Stomach smooth muscle (tissue), 2 donors: ENCODE data around the gene MVB12B.

ENCODE experiments used
- H3K27ac ChIP-seq: one replicate; pipeline ENCODE4 v1.7.0; 2013; ENCODE audit warnings: mild to moderate bottlenecking, low read length, inconsistent platforms
- H3K27me3 ChIP-seq, 2 donors: one replicate each; pipeline ENCODE4 v1.7.0; 2013; ENCODE audit warnings: low read length in 2 of 2; ENCODE audit not compliant: insufficient read depth in 2 of 2, control insufficient read depth in 1 of 2
- H3K36me3 ChIP-seq, 2 donors: one replicate each; pipeline ENCODE4 v1.7.0; 2013; ENCODE audit warnings: low read length in 2 of 2; ENCODE audit not compliant: control insufficient read depth in 2 of 2, insufficient read depth in 2 of 2
- H3K4me1 ChIP-seq: one replicate; pipeline ENCODE4 v1.7.0; 2013; ENCODE audit warnings: low read length; ENCODE audit not compliant: control insufficient read depth, insufficient read depth
- H3K4me3 ChIP-seq, 2 donors: one replicate each; pipeline ENCODE4 v1.7.0; 2013; ENCODE audit warnings: low read length in 2 of 2
- H3K9ac ChIP-seq, 2 donors: one replicate each; pipeline ENCODE4 v1.7.0; 2013; ENCODE audit warnings: low read length in 2 of 2, mild to moderate bottlenecking in 1 of 2
- H3K9me3 ChIP-seq, 2 donors: one replicate each; pipeline ENCODE4 v1.7.0; 2013; ENCODE audit warnings: low read length in 2 of 2; ENCODE audit not compliant: control insufficient read depth in 2 of 2
- donor health status: healthy.
- donor health status: Pancreatic carcinoma.

Gene MVB12B

GRCh38 chr9:126319671-126320070, 7.0 kb upstream of the MVB12B start:
- Histone ChIP-seq H3K4me1 (no peaks in the 10 kb centered on the region), H3K27me3 (no peaks in the 10 kb centered on the region), H3K36me3 (no peaks in the 10 kb centered on the region), H3K4me3 (no peak overlapping the region), H3K27ac (no peak overlapping the region), H3K9ac (no peak overlapping the region), H3K9me3 (no peaks in the 10 kb centered on the region)

DNA sequence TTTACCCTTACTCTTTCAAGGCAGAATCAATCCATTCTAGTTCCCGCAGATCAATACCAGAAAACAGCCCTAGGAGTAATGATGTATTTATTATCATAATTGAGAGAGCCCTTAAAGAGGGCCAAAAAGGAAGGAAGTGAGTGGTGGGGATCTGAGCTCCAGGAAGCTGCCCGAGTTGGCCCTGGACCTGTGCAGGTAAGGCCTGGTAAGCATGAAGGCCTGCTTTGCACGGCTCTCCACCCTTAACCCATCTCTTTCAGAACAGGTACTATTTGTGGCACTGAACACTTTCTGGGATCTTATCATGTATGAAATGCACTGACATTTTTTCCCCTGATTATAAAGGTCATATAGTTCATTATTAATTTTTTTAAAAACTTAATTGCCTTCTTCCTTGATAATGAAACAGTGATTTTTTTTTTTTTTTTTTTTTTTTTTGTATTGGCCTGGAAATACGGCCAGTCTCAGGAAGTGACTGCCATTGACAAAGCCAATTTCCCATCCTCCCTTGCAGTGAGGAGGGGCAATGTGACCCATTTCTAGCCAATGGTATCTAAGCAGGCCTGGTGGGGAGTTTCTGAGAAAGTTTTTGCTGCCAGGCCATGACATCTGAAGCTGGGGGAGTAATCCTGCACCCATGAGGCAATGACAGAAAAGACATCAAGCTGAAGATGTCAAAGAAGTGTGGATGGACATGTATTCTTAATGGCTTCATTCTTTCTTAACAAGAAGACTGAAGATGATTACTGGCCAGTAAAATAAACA, 6.3 kb upstream of the MVB12B start:
- Histone ChIP-seq H3K4me1 (no peaks in the 10 kb centered on the region), H3K27me3 (no peaks in the 10 kb centered on the region), H3K27ac (no peak overlapping the region), H3K9ac (no peak overlapping the region), H3K4me3 (no peak overlapping the region), H3K36me3 (no peaks in the 10 kb centered on the region), H3K9me3 (no peaks in the 10 kb centered on the region)

GRCh38 chr9:126321742-126322141, 4.9 kb upstream of the MVB12B start:
- no peaks in the 10 kb centered on the region for H3K9me3 ChIP-seq
- no peak overlapping the region for H3K27ac ChIP-seq
- no peaks in the 10 kb centered on the region for H3K27me3 ChIP-seq
- no peaks in the 10 kb centered on the region for H3K36me3 ChIP-seq
- H3K4me3 ChIP-seq, result no peak overlapping the region
- no peak overlapping the region for H3K9ac ChIP-seq
- H3K4me1 ChIP-seq, result peaks cover 5% of the 10 kb centered on the region

- Histone ChIP-seq H3K27me3 (no peaks in the 10 kb centered on the region), H3K4me1 (peaks cover 22% of the 10 kb centered on the region), H3K27ac (peak overlapping the region; percentile 71), H3K9ac (peak overlapping the region; percentile 79 to 86), H3K4me3 (peak overlapping the region; percentile 75 to 76), H3K9me3 (no peaks in the 10 kb centered on the region), H3K36me3 (peaks cover 0 to 2% of the 10 kb centered on the region in 2 donors)
Observed at GRCh38 chr9:126325821-126326220, 808 bp upstream of the MVB12B start.

DNA sequence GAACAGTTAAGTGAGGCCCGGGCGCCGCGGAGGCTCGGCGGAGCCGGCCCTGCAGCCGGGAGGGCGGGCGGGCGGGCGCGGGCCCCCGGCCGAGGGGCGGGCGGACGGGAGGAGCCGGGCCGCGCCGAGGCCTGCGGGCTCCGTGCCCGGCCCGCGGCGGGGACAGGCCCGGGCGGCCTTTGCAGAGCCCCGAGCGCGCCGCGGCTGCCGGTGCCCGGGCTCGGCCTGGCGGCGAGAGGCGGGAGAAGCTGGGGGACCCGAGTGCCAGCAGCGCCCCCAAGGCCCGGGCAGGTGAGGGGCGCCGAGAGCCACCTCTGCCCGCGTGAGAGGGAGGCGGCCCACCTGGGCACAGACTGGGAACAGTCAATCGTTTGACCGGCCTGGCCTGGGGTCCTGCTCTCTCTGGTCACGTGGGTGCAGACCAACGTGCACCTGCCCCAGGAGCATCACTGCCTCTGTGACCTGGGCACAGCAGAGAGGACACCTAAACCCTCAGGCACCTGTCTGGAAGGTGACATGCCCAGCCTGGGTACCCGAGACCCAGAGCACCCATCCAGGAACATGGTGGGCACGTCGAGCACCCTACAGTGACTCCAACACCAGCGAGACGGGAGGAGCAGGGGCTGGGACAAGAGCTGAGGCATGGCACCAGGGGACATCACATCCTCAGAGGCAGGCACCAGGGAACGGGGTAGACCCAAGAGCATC, 531 bp downstream of the MVB12B start:
- H3K4me1 ChIP-seq, result peaks cover 25% of the 10 kb centered on the region
- H3K9me3 ChIP-seq, result no peaks in the 10 kb centered on the region
- peak overlapping the region; percentile 33 for H3K27ac ChIP-seq
- H3K9ac ChIP-seq, result peak overlapping the region; percentile 67 to 94
- H3K27me3 ChIP-seq, result no peaks in the 10 kb centered on the region
- peak overlapping the region; percentile 76 to 86 for H3K4me3 ChIP-seq
- H3K36me3 ChIP-seq, result peaks cover 0 to 2% of the 10 kb centered on the region in 2 donors

DNA sequence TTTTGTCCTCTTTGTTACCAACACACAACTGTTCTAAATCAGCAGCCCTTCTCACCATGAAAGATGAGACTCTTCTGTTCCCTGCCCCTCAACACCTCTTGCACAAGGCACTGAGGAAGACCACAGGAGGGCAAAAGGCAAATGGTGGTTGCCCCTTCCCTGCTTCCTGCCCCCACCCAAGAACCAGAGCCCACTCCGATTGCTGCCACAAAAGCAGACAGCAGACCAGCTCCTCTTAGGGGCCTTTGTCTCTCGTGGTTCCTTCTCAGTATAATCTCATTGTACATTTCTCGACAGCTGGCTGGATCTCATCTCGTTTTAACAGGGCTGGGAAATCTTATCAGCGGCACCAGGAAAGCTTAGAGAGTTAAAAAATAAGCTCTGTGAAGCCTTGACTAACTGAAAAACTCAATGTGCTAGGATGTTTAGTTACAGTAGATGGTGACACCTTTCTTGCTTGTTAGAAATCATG, 1.1 kb downstream of the MVB12B start:
- Histone ChIP-seq H3K27ac (peak overlapping the region; percentile 33), H3K9me3 (no peaks in the 10 kb centered on the region), H3K4me3 (peak overlapping the region; percentile 76 to 86), H3K27me3 (no peaks in the 10 kb centered on the region), H3K4me1 (peaks cover 28% of the 10 kb centered on the region), H3K36me3 (peaks cover 0 to 2% of the 10 kb centered on the region in 2 donors), H3K9ac (peak overlapping the region; percentile 67 to 94)

GRCh38 chr9:126328407-126328806, 1.8 kb downstream of the MVB12B start:
- peak overlapping the region; percentile 33 for H3K27ac ChIP-seq
- peaks cover 30% of the 10 kb centered on the region for H3K4me1 ChIP-seq
- H3K27me3 ChIP-seq, result no peaks in the 10 kb centered on the region
- H3K36me3 ChIP-seq, result peaks cover 0 to 2% of the 10 kb centered on the region in 2 donors
- peak overlapping the region in 1 of 2 donors; percentile 86 for H3K4me3 ChIP-seq
- H3K9me3 ChIP-seq, result no peaks in the 10 kb centered on the region
- peak overlapping the region in 1 of 2 donors; percentile 67 for H3K9ac ChIP-seq

DNA sequence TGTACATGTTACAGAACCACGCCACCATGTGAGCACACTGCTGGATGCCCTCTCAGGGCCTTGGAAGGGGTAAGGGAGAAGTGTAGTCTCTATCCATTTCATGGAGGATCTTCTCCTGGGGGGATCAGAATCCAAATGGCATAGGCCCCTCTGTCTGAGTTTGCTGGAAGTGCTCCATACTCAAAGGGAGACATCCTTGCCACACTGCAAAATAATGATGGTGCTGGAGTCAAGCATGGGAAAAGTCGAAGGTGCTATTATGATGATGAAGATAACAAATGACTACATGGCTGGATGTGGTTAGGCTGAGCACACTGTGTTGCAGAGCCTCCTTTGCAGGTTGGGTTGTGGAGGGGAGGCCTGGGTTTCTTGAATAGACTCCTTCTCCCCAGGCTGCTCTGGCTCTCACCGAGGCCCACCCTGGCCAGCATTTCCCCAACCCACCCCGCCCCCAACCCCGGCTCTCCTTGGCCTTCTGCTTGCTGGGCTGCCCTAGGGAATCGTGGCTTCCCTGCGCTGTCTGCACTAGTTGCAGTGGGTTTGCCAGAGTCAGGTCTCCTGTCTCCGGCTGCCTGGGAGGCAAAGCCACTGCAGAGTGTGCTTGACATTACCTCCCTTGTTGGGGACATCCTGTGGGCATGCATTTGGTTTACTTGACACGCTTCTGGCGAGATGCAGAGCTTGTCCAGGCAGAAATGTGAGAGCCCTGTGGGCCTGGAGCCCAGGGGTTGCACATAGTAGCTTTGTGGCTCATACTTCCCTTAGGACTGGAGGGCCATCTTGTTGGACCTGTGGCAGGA, 3.0 kb downstream of the MVB12B start:
- Histone ChIP-seq H3K4me3 (no peak overlapping the region), H3K36me3 (peaks cover 0 to 2% of the 10 kb centered on the region in 2 donors), H3K9me3 (no peaks in the 10 kb centered on the region), H3K27me3 (no peaks in the 10 kb centered on the region), H3K27ac (no peak overlapping the region), H3K4me1 (peaks cover 40% of the 10 kb centered on the region), H3K9ac (no peak overlapping the region)

DNA sequence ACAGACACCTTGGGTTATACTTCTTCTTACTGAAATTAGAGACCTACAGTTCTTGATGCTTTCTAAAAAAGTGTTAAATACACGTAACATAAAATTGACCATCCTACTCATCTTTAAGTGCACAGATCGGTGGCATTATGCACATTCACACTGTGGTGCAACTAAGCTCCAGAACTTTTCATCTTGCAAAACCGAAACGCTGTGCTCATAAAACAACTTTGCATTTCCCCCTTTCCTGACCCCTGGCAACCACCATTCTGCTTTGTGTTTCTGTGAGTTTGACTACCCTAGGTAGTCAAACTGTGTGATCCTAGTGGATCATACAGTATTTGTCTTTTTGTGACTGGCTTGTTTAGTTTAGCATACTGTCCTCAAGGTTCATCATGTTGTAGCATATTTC, 3.9 kb downstream of the MVB12B start:
- Histone ChIP-seq H3K9ac (no peak overlapping the region), H3K4me3 (no peak overlapping the region), H3K4me1 (peaks cover 47% of the 10 kb centered on the region), H3K9me3 (no peaks in the 10 kb centered on the region), H3K36me3 (peaks cover 0 to 2% of the 10 kb centered on the region in 2 donors), H3K27me3 (no peaks in the 10 kb centered on the region), H3K27ac (no peak overlapping the region)

GRCh38 chr9:126331964-126332748, 5.5 kb downstream of the MVB12B start:
- no peak overlapping the region for H3K27ac ChIP-seq
- peaks cover 46% of the 10 kb centered on the region for H3K4me1 ChIP-seq
- H3K4me3 ChIP-seq, result no peak overlapping the region
- no peaks in the 10 kb centered on the region for H3K9me3 ChIP-seq
- H3K27me3 ChIP-seq, result no peaks in the 10 kb centered on the region
- H3K9ac ChIP-seq, result no peak overlapping the region
- peaks cover 0 to 2% of the 10 kb centered on the region in 2 donors for H3K36me3 ChIP-seq
